ENCODE results near the gene CYTIP. TPM values are rescaled to one million over a fixed set of nuclear protein-coding genes. Genes with fewer than 3 reads are reported as not detected.

The CYTIP gene
- total RNA-seq, 4 donors from 2014 or later = 3.2 to 10.6 (median 7.2) TPM

DNA sequence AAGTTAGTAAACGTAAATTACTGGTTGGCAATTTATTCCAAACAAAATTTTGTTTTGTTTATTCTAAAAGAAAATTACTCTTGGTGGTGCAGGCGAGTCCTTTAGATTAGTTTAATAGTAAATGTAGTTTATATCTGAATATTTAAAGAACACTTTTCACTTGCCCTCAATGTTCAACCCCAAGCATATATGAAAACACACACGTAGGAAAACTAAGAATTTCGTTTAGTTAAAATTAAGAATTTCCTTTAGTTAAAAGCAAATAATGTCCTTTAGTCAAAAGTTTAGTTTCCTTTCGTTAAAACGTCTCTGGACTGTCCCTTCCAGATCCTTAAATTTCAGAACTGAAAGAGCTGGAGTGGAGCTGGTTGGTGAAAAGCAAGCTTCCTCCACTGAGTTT lies 19.1 kb upstream of the CYTIP start:
- Histone ChIP-seq H3K27me3 (no peaks in the 10 kb centered on the region), H3K9me3 (no peaks in the 10 kb centered on the region), H3K4me3 (replicated peaks in 1 of 3) (no peak overlapping the region), H3K4me1 (no peaks in the 10 kb centered on the region), H3K27ac (no peak overlapping the region), H3K36me3 (no peaks in the 10 kb centered on the region)
- DNase-seq = no peak
- intact Hi-C loops (cut with DNase I) = no loop called here
- TF ChIP-seq, protein P1, sequence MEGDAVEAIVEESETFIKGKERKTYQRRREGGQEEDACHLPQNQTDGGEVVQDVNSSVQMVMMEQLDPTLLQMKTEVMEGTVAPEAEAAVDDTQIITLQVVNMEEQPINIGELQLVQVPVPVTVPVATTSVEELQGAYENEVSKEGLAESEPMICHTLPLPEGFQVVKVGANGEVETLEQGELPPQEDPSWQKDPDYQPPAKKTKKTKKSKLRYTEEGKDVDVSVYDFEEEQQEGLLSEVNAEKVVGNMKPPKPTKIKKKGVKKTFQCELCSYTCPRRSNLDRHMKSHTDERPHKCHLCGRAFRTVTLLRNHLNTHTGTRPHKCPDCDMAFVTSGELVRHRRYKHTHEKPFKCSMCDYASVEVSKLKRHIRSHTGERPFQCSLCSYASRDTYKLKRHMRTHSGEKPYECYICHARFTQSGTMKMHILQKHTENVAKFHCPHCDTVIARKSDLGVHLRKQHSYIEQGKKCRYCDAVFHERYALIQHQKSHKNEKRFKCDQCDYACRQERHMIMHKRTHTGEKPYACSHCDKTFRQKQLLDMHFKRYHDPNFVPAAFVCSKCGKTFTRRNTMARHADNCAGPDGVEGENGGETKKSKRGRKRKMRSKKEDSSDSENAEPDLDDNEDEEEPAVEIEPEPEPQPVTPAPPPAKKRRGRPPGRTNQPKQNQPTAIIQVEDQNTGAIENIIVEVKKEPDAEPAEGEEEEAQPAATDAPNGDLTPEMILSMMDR (IDR thresholded peaks at IDR 0.05) = no peak
- no peak for TF ChIP-seq POLR2A (IDR thresholded peaks at IDR 0.05)
- 88 to 94% methylated on average over 6 of the region's 6 CpGs for WGBS, 2 donors

DNA sequence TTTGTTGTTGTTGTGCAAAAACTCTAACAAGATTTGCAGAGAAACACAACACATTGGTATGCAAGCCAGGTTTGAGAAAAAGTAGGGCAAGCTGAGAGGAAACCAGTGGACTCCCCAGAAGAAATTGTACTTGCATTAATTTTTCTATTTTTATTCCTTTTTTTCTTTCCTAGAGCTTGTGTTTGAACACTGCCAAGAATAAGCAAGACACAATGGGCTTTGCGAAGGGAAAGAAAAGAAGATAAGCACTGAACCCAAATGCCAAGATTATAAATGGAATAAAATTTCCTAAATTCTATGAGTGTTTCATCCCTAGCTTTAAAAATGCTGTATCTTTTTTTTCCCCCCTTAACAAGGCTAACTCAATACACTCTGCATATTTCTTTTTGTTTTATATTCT lies 17.0 kb upstream of the CYTIP start:
- Histone ChIP-seq H3K4me3 (replicated peaks in 1 of 3) (no peak overlapping the region), H3K4me1 (no peaks in the 10 kb centered on the region), H3K9me3 (no peaks in the 10 kb centered on the region), H3K27me3 (no peaks in the 10 kb centered on the region), H3K27ac (no peak overlapping the region), H3K36me3 (no peaks in the 10 kb centered on the region)
- no peak for TF ChIP-seq POLR2A (IDR thresholded peaks at IDR 0.05)
- TF ChIP-seq, protein P1 (IDR thresholded peaks at IDR 0.05) = no peak
- DNase-seq = no peak
- 69 to 78% methylated on average over 1 of the region's 1 CpG for WGBS, 2 donors
- intact Hi-C loops (cut with DNase I) = no loop called here

DNA sequence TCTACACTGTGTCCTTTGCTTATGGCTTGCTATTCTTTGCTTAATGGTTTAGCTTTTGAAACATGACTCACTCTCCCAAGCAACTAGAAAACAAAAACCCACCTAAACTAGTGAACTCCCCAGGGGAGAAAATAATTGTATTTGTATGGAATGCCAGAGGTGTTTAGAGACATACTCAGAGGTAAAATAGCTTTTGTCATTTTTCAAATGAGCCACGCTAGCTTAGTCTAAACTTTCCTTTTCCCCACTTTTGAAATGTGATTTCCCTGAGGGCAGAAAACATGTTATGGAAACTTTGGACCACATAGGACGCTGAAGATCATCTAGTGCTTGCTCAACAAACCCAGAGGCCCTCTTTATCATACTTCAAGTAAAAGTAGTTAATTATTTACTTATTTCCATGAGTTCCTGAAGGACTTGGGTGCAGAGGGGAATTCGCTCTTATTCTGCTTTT lies 16.5 kb upstream of the CYTIP start:
- no peaks in the 10 kb centered on the region for H3K9me3 ChIP-seq
- WGBS, 2 donors = 52 to 65% methylated on average over 3 of the region's 3 CpGs

DNA sequence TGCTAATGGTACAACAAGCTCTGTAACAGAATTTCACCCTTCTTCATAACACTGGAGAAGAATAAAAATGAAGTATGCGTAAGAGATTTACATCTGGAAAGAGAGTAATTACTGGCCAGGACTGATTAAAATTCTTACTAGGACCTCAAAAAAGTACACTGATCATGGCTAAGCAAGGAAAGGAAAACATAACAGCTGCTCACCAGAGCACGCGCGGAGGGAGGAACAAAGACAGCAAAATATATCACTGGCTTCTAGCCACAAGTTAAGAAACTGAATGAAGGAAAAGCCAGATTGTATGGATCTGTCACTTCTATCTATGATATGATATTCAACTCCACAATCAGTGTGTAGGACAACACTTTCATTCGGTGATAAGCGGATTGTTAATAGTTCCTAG lies 15.6 kb upstream of the CYTIP start:
- no peaks in the 10 kb centered on the region for H3K27me3 ChIP-seq
- H3K4me1 ChIP-seq = no peaks in the 10 kb centered on the region
- no peak for DNase-seq
- no peak for TF ChIP-seq POLR2A (IDR thresholded peaks at IDR 0.05)
- TF ChIP-seq, protein P1 (IDR thresholded peaks at IDR 0.05) = no peak
- intact Hi-C loops (cut with DNase I) = no loop called here
- H3K4me3 ChIP-seq (replicated peaks in 1 of 3) = no peak overlapping the region
- H3K36me3 ChIP-seq = no peaks in the 10 kb centered on the region
- no peak overlapping the region for H3K27ac ChIP-seq
- no peaks in the 10 kb centered on the region for H3K9me3 ChIP-seq
- 67 to 70% methylated on average over 6 of the region's 6 CpGs for WGBS, 2 donors

More for the DNA sequence above, 16.5 kb upstream of the CYTIP start:
- DNase-seq = no peak
- intact Hi-C loops (cut with DNase I) = no loop called here
- H3K27ac ChIP-seq = no peak overlapping the region
- no peaks in the 10 kb centered on the region for H3K4me1 ChIP-seq
- no peaks in the 10 kb centered on the region for H3K36me3 ChIP-seq
- H3K4me3 ChIP-seq (replicated peaks in 1 of 3) = no peak overlapping the region
- TF ChIP-seq, protein P1 (IDR thresholded peaks at IDR 0.05) = no peak
- no peak for TF ChIP-seq POLR2A (IDR thresholded peaks at IDR 0.05)
- H3K27me3 ChIP-seq = no peaks in the 10 kb centered on the region

DNA sequence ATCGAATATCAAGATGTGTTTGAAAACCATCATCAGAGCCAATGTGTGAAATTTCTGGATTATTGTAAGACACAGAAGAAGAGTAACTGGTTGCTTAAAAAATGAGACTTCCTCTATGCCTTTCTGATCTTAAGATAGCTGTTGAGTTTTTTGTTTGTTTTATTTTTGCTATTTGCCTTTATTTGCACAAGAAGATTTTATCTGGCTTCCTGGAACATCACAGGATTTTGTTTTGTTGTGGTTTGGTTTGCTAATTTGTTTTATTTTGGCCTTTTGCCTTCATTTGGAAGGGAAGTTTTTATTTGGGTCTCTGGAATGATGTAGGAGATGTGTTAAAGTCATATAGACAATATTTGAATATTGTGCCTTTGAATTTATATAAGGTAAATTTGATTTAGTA lies 3.9 kb upstream of the CYTIP start:
- Histone ChIP-seq H3K4me1 (no peaks in the 10 kb centered on the region), H3K27ac (peak overlapping the region in 1 of 3 donors; percentile 16), H3K4me3 (replicated peaks in 1 of 3) (no peak overlapping the region), H3K9me3 (no peaks in the 10 kb centered on the region), H3K36me3 (no peaks in the 10 kb centered on the region), H3K27me3 (no peaks in the 10 kb centered on the region)
- TF ChIP-seq, protein P1 (IDR thresholded peaks at IDR 0.05) = no peak
- TF ChIP-seq POLR2A (IDR thresholded peaks at IDR 0.05) = no peak
- no peak for DNase-seq
- intact Hi-C loops (cut with DNase I) = no loop called here
- WGBS, 2 donors = 54 to 60% methylated on average over 1 of the region's 1 CpG

All from thyroid gland (tissue), 4 donors.